BLaER1 treated with 17β-estradiol and CSF1 and Interleukin-3, amounts not matched to agents 10 nM and 100 nM (cell line): ENCODE measurements around the gene NIBAN1.
A peak's percentile ranks its signal among the peaks of the same experiment; 100 is the strongest.

Experiments used
- H3K27ac ChIP-seq, 11 experiments: shearing (Covaris generic); formaldehyde crosslinking; 2 replicates each; pipeline ENCODE4 v1.8.1; 2022
- H3K27me3 ChIP-seq, 11 experiments: shearing (Covaris generic); formaldehyde crosslinking; 2 replicates each; pipeline ENCODE4 v1.8.1; 2022
- H3K36me3 ChIP-seq, 11 experiments: shearing (Covaris generic); formaldehyde crosslinking; 2 replicates each; pipeline ENCODE4 v1.8.1; 2022
- H3K4me1 ChIP-seq, 10 experiments: shearing (Covaris generic); formaldehyde crosslinking; 2 replicates each; pipeline ENCODE4 v1.8.1; 2022
- H3K4me2 ChIP-seq, 11 experiments: shearing (Covaris generic); formaldehyde crosslinking; 2 replicates each; pipeline ENCODE4 v1.8.1; 2022
- H3K4me3 ChIP-seq, 10 experiments: shearing (Covaris generic); formaldehyde crosslinking; 2 replicates each; pipeline ENCODE4 v1.8.1; 2022
- H3K9ac ChIP-seq, 11 experiments: shearing (Covaris generic); formaldehyde crosslinking; 2 replicates each; pipeline ENCODE4 v1.8.1; 2022
- H3K9me3 ChIP-seq, 11 experiments: shearing (Covaris generic); formaldehyde crosslinking; replicated peaks in 1 of 11; 2 replicates each; pipeline ENCODE4 v1.8.1; 2022
- H4K20me1 ChIP-seq, 11 experiments: shearing (Covaris generic); formaldehyde crosslinking; 2 replicates each; pipeline ENCODE4 v1.8.1; 2022
- Cebpa-rat ChIP-seq, 11 experiments: shearing (Covaris generic); IDR thresholded peaks; 2 replicates each; pipeline ENCODE4 v1.8.1; 2022

The NIBAN1 gene

GRCh38 chr1:184941410-184941733 is 32.9 kb downstream of the NIBAN1 start:
- H3K27ac ChIP-seq = no peak overlapping the region
- H4K20me1 ChIP-seq = no peaks in the 10 kb centered on the region; a peak in 1 of 22 replicates
- H3K9ac ChIP-seq = no peak overlapping the region
- TF ChIP-seq Cebpa-rat (IDR thresholded peaks at IDR 0.05) = no peak
- H3K4me1 ChIP-seq = peaks cover 5 to 57% (median 23%) of the 10 kb centered on the region in 10 experiments; a peak in 18 of 20 replicates
- H3K36me3 ChIP-seq = no peaks in the 10 kb centered on the region
- H3K9me3 ChIP-seq = no peaks in the 10 kb centered on the region; a peak in 1 of 22 replicates
- peak overlapping the region in 3 of 11 experiments; percentile 33 to 49 (median 35); a peak in 3 of 22 replicates for H3K4me2 ChIP-seq
- no peaks in the 10 kb centered on the region for H3K27me3 ChIP-seq
- H3K4me3 ChIP-seq = no peak overlapping the region

DNA sequence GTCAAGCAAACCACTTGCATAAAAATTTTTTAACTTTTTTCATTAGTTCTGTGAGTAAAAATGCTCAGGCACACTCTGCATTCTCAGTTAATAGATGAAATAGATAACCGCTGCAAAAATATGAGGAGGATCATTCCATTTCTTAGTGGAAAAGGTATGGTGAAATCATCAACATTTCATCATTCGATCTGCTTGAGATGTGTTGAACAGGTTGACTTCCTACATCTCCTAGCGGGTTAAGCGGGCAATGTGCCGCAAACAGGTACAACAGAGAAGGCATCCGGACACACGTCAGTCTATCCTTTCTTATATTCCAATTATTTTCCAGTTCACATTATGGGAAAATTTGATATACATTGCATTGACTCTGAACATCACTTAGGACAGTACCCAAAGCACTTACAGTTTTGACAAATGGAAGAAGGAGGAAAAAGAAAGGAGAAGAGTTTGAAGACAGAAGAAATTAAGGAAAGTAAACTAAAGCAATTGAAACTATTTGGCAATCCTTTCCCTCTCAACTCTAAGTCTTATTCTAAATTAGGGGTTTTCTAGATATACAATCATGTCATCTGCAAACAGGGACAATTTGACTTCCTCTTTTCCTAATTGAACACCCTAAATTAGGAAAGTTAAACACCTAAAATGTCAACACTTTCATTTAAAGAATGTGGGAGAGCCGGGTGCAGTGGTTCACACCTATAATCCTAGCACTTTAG is 33.5 kb downstream of the NIBAN1 start:
- Histone ChIP-seq H3K27ac (no peak overlapping the region), H3K4me3 (no peak overlapping the region), H3K4me2 (peak overlapping the region in 3 of 11 experiments; percentile 33 to 49 (median 35); a peak in 5 of 22 replicates), H3K4me1 (peaks cover under 1 to 57% (median 19%) of the 10 kb centered on the region in 10 experiments; a peak in 18 of 20 replicates), H3K9ac (no peak overlapping the region), H3K36me3 (no peaks in the 10 kb centered on the region), H3K27me3 (no peaks in the 10 kb centered on the region), H4K20me1 (no peaks in the 10 kb centered on the region; a peak in 1 of 22 replicates), H3K9me3 (no peaks in the 10 kb centered on the region; a peak in 1 of 22 replicates)
- TF ChIP-seq Cebpa-rat (IDR thresholded peaks at IDR 0.05) = no peak

GRCh38 chr1:184940226-184940625 is 34.1 kb downstream of the NIBAN1 start:
- Histone ChIP-seq H3K9me3 (no peaks in the 10 kb centered on the region; a peak in 1 of 22 replicates), H3K9ac (no peak overlapping the region), H3K27ac (no peak overlapping the region), H3K4me1 (peaks cover 0 to 50% (median 12%) of the 10 kb centered on the region in 10 experiments; a peak in 15 of 20 replicates), H3K36me3 (no peaks in the 10 kb centered on the region), H4K20me1 (no peaks in the 10 kb centered on the region; a peak in 1 of 22 replicates), H3K4me2 (peak overlapping the region in 2 of 11 experiments; percentile 33 to 44; a peak in 2 of 22 replicates), H3K27me3 (no peaks in the 10 kb centered on the region), H3K4me3 (no peak overlapping the region)
- no peak for TF ChIP-seq Cebpa-rat (IDR thresholded peaks at IDR 0.05)

GRCh38 chr1:184937729-184938128 is 36.6 kb downstream of the NIBAN1 start:
- no peak overlapping the region for H3K9ac ChIP-seq
- H3K9me3 ChIP-seq = peaks cover 0 to 9% (median 0%) of the 10 kb centered on the region in 11 experiments; a peak in 2 of 22 replicates
- no peak overlapping the region for H3K4me2 ChIP-seq
- no peaks in the 10 kb centered on the region; a peak in 1 of 22 replicates for H4K20me1 ChIP-seq
- H3K4me1 ChIP-seq = peaks cover 0 to 34% (median 0%) of the 10 kb centered on the region in 10 experiments; a peak in 8 of 20 replicates
- TF ChIP-seq Cebpa-rat (IDR thresholded peaks at IDR 0.05) = no peak
- H3K27me3 ChIP-seq = no peaks in the 10 kb centered on the region
- no peak overlapping the region for H3K27ac ChIP-seq
- peaks cover 0 to 9% (median 0%) of the 10 kb centered on the region in 11 experiments; a peak in 1 of 22 replicates for H3K36me3 ChIP-seq
- no peak overlapping the region for H3K4me3 ChIP-seq

DNA sequence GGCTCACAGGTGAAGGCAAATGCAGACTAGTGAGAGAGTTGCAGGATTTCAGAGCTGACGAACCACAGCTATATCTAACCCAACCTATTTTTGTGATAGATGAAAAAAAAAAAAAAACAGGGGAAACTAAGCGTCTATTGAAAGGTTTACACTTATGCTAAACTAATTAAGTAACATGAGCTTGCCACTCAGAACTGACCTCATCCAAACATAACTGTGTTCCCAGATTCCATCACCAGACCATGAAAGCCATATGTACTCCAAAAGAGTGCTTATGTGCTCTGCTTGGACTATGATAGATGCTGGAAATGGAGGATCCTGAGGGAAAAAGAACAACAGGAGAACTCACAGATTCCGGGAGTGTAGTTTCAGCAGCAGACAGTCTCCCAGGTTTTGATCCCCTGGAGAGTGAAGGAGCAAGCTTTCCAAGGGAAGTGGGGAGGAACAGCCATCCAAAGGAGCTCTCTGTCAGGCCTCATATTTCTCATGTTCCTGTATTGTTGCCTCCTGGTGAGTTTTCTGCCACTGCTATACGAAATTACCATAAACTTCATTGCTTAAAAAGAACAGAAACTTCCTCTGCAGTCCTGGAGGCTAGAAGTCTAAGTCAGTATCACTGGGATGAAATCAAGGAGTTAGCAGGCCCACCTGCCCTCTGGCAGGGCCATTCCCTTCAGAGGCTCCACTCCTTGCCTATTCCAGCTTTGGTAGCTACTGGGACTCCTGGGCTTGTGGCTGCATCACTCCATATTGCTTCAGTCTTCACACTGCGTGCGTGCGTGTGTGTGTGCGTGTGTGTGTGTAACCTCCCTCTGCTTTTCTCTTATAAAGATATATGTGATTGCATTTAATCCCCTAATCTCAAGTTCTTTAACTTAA is 38.1 kb downstream of the NIBAN1 start:
- Histone ChIP-seq H3K9me3 (peaks cover 0 to 9% (median 0%) of the 10 kb centered on the region in 11 experiments; a peak in 2 of 22 replicates), H3K4me2 (no peak overlapping the region; a peak in 1 of 22 replicates), H4K20me1 (no peaks in the 10 kb centered on the region; a peak in 1 of 22 replicates), H3K27me3 (no peaks in the 10 kb centered on the region), H3K9ac (no peak overlapping the region), H3K4me1 (peaks cover 0 to 29% (median 0%) of the 10 kb centered on the region in 10 experiments; a peak in 8 of 20 replicates), H3K36me3 (peaks cover 0 to 9% (median 0%) of the 10 kb centered on the region in 11 experiments; a peak in 1 of 22 replicates), H3K4me3 (no peak overlapping the region), H3K27ac (no peak overlapping the region)
- TF ChIP-seq Cebpa-rat (IDR thresholded peaks at IDR 0.05) = no peak

DNA sequence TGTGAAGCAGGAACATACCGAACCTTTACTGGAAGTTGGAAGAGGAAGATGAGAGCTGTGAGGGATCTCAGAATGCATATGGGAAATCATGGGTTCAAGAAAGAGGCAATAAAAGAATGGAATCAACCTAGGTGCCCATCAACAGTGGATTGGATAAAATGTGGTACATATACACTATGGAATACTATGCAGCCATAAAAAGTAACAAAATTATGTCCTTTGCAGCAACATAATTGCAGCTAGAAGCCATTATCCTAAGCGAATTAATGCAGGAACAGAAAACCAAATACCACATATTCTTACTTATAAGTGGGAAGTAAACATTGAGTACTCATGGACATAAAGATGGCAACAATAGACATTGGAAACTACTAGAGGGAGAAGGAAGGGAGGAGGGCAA is 40.4 kb downstream of the NIBAN1 start:
- Histone ChIP-seq H3K4me1 (peaks cover 0 to 11% (median 0%) of the 10 kb centered on the region in 10 experiments; a peak in 8 of 20 replicates), H3K27me3 (no peaks in the 10 kb centered on the region), H3K9me3 (peaks cover 0 to 9% (median 0%) of the 10 kb centered on the region in 11 experiments; a peak in 1 of 22 replicates), H4K20me1 (no peaks in the 10 kb centered on the region; a peak in 1 of 22 replicates), H3K27ac (no peak overlapping the region), H3K4me2 (no peak overlapping the region), H3K36me3 (peaks cover 0 to 9% (median 0%) of the 10 kb centered on the region in 11 experiments; a peak in 1 of 22 replicates), H3K4me3 (no peak overlapping the region), H3K9ac (no peak overlapping the region)
- no peak for TF ChIP-seq Cebpa-rat (IDR thresholded peaks at IDR 0.05)

DNA sequence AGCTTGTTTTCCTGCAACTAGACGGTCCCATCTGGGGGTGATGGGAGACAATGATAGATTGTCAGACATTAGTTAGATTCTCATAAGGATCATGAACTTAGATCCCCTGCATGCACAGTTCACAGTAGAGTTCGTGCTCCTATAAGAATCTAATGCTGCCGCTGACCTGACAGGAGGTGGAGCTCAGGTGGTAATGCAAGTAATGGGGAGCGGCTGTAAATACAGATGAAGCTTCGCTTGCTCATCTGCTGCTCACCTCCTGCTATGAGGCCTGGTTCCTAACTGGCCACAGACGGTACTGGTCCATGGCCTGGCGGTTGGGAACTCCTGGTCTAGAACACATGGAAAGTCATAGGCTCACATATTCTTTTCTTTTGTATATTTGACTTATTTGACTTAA is 42.0 kb downstream of the NIBAN1 start:
- Histone ChIP-seq H3K27ac (no peak overlapping the region), H3K9ac (no peak overlapping the region), H3K9me3 (peaks cover 0 to 12% (median 0%) of the 10 kb centered on the region in 11 experiments; a peak in 2 of 22 replicates), H3K27me3 (no peaks in the 10 kb centered on the region), H3K36me3 (peaks cover 0 to 9% (median 0%) of the 10 kb centered on the region in 11 experiments; a peak in 2 of 22 replicates), H3K4me2 (no peak overlapping the region), H3K4me1 (peaks cover 0 to 10% (median 0%) of the 10 kb centered on the region in 10 experiments; a peak in 5 of 20 replicates), H4K20me1 (no peaks in the 10 kb centered on the region; a peak in 1 of 22 replicates), H3K4me3 (no peak overlapping the region)
- no peak for TF ChIP-seq Cebpa-rat (IDR thresholded peaks at IDR 0.05)

DNA sequence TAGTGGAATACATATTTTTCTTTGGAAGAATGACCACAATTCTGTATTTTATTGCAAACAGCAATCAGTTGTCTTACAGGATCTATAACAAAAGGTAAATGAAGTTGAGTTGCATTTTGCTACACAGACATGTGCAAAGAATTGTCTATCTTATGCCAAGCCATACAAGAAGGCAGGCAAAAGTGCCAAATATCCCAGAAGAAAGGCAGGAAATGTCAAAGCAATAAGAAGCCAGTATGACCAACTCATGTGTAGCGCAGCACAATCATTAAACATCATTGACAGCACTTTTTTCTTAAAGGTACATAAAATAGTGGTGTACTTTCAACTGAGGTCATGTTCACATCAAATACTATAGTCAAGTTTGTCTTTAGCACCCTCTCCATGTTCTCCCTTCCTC is 42.7 kb downstream of the NIBAN1 start:
- Histone ChIP-seq H3K4me1 (peaks cover 0 to 10% (median 0%) of the 10 kb centered on the region in 10 experiments; a peak in 5 of 20 replicates), H3K9ac (no peak overlapping the region), H3K9me3 (peaks cover 0 to 19% (median 0%) of the 10 kb centered on the region in 11 experiments; a peak in 4 of 22 replicates), H3K27me3 (no peaks in the 10 kb centered on the region), H3K36me3 (peaks cover 0 to 9% (median 0%) of the 10 kb centered on the region in 11 experiments; a peak in 2 of 22 replicates), H3K4me2 (no peak overlapping the region), H3K27ac (no peak overlapping the region), H3K4me3 (no peak overlapping the region), H4K20me1 (no peaks in the 10 kb centered on the region; a peak in 1 of 22 replicates)
- TF ChIP-seq Cebpa-rat (IDR thresholded peaks at IDR 0.05) = no peak
